Erythroblast (primary cell): ENCODE results near the gene PCDH9.

Experiments used
- GATA1 ChIP-seq: IDR thresholded peaks from 2 replicates; pipeline ENCODE4 v1.6.1; 2011; ENCODE audit warnings: low read depth, mild to moderate bottlenecking, control low read depth, low read length, moderate library complexity
- POLR2A ChIP-seq: IDR thresholded peaks from 2 replicates; pipeline ENCODE4 v1.6.1; 2011; ENCODE audit warnings: mild to moderate bottlenecking, low read length

- no peak for TF ChIP-seq POLR2A
- TF ChIP-seq GATA1, result no peak
These were observed 334.4 kb downstream of the PCDH9 start for GRCh38 chr13:66895780-66896179.
